NCI-H446 (cell line): ENCODE results near the gene ABTB1.

Experiments
- DNase-seq, 2 experiments: peaks; one replicate each; lab custom pipeline; 2025; lab: John Stamatoyannopoulos, UW

Gene ABTB1

DNA sequence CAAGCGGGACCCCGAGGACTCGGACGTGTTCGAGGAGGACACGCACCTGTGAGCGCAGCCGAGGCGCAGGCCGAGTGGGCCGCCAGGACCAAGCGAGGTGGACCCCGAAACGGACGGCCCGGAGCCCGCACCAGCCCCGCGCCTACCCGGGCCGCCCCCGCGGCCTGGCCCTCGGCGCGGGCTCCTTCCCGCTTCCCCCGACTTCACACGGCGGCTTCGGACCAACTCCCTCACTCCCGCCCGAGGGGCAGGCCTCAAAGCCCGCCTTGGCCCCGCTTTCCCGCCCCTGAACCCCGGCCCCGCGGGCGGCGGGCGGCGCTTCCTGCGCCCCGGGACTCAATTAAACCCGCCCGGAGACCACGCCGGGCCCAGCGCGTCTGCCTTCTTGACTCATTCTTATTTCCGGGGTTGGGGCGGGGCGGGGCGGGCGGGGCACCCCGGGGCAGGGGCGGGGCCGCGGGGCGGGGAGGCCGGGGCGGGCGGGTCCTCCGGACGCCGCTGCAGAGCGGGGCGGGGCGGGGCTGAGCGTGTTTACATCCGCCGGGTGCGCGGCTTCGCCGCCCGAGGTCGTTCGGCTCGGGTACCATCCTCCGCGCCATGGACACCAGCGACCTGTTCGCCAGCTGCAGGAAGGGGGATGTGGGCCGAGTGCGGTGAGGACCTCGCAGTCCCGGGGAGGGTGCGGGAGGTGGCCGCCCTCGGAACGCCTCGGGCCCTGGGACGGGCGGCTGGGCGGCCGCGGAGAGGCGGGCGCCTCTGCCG lies at the start of gene ABTB1:
ABTB1 (plus strand) TSS at position 524 of the 762 bp plus-strand sequence; CDS start at position 598, 74 bp downstream.
- DNase-seq: peak; percentile 43 to 83

DNA sequence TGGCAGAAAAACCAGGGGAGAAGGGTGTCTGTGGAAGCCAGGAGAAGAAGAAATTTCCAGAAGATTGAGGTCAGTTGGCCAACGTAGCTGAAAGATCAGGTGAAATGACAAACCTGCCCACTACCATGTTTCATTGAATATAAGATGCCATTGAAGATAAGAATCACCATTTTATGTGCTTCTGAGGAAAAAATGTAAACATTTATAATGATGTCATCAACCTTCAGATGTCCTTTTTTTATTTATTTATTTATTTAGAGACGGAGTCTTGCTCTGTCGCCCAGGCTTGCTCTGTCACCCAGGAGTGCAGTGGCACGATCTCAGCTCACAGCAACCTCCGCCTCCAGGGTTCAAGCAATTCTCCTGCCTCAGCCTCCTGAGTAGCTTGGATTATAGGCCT lies 48.7 kb upstream of the ABTB1 start:
- DNase-seq: no peak

DNA sequence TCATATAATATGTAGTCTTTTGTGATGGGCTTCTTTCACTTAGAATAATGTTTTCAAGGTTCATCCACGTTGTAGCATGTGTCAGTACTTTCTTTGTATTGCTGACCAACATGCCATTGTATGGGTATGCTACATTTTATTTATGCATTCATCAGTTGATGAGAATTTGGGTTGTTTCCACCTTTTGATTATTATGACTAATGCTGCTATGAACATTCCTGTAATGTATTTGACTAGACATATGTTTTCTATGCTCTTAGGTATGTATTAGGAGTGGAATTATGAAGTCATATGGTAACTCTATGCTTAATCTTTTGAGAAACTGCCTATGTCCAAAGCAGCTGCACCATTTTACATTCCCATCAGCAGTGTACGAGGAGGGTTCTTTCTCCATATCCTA lies 46.9 kb upstream of the ABTB1 start:
- DNase-seq: no peak

DNA sequence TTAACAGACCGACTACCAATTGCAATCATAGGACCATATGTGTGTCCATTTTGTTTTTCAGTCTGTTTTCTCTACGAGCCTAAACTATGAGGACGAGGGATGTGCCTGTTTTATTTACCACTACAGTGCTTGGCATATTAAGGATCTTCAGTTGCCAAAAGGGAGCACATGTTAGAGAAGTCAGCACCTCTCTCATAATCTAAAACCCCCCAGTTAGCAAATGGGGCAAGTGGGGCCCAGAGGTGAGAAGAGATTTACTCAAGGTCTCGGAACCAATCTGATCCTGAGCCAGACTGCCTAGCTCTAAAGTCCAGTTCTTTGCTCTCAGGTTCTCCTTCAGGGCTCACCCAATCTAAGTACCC lies 44.3 kb upstream of the ABTB1 start:
- no peak for DNase-seq

DNA sequence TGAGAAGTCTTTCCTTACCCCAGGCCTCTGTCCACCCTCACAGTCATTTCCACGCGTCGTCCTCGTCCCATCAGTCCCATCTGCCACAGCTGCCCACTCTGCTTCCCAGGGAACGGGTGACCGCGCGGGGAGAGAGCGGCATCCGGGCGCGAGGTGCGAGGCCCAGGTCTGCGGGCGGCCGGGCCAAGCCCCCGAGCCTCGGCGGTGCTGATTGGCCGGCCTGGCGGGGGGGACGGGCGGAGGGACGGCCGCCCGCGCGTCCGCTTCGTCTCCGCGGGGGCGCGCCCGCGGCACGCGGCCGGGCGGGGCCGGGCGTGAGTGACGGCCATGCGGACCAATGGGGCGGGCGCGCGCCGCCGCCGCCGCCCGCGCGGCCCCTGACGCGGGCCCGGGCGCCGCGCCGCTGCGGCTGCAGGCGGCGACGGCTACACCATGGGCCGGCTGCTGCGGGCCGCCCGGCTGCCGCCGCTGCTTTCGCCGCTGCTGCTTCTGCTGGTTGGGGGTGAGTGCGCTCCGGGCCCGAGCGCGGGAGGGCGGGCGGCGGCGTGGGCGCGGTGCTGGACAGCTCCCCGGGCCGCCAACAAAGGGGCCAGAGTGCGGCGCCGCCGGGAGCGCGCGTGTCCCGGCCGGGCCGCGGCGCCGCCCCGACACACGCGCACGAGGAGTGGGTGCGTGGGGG lies 43.8 kb upstream of the ABTB1 start, which contains the start of gene PODXL2:
PODXL2 (plus strand) TSS at position 398 of the 679 bp plus-strand sequence; CDS start at position 433, 35 bp downstream.
- peak in 1 of 2 experiments; percentile 86 for DNase-seq

DNA sequence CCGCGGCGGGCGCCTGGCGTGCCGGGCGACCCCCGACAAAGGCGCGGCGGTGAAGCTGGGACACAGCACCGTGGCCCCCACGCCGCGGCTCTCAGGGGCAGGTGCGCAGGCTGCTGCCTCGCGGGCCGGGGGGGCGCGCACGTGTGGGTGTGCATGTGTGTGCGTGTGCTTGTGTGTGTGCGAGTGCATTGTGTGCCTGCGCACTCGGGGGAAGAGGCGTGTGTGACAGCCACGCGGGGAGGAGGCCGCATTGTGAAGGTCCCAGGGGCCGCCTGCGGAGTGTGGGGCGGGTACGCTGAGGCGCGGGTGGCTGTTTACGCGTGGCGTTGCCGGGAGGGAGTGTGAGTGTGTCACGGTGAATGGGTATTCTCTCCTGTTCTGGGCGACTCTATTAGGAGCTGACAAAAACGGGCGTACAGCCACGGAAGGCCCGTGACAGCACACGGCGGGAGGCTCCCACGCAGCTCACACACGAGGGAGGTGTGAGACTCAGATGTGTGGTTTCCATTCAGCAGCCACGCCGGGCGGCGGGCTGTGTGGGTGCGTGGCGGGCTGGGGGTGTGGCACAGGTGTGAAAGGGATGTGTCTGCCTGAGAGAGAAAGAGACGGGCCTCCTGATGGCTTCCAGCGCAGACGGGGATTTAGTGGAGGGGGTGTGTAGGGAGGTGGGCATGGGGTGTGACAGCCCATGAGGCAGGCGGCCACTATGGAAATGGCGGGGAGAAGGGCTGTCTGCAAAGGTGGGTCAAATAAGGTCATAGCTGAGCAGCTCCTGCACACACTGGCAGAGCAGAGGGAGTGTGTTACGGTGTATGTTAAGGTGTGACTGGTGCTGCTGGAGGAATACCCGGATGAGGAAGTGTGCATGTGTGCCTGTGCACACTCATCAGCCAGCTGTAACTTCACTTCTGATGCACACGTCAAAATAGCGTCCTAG lies 43.0 kb upstream of the ABTB1 start:
- DNase-seq: peak in 1 of 2 experiments; percentile 52

DNA sequence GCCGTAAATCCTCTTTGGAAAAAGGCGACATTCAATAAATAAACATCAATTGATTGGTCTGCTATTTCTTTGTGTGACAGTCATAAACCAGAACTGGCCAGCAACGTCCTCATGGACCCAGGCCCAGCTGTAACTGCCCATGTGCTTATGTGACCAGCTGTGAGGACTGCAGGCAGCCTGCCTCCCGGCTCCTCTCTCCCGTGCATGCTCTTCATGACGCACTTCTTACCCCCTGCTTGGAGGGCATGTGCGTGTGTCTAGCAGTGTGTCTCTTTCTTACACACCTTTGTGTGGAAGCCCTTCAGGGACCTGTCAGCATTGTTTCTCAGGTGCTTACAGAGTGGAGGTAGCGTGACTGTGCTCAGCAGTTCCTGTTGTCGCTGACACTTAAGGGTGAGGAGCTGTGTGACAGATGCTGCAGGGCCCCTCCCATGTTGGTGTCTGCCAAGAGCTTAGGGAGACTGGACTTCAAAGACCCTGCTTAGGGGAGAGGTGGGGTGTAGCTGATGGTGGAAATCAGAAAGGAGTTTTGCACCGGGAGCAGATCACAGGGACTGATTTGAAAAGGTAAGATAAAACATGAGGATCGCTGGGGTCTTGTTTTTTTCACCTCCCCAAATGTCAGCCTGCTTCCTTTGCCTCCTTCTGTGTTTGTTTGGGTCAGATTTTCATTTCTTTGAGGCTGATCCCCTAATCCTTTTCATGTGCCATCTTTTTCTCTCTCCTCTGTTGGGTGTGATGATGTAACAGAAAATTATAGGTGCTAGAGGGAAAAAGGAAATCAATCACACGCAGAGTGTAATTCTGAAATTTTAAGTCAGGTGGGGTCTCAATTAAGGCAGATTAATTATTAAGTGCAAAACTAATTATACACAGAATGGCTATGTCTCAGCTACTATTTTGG lies 41.7 kb upstream of the ABTB1 start:
- DNase-seq: peak in 1 of 2 experiments; percentile 25

DNA sequence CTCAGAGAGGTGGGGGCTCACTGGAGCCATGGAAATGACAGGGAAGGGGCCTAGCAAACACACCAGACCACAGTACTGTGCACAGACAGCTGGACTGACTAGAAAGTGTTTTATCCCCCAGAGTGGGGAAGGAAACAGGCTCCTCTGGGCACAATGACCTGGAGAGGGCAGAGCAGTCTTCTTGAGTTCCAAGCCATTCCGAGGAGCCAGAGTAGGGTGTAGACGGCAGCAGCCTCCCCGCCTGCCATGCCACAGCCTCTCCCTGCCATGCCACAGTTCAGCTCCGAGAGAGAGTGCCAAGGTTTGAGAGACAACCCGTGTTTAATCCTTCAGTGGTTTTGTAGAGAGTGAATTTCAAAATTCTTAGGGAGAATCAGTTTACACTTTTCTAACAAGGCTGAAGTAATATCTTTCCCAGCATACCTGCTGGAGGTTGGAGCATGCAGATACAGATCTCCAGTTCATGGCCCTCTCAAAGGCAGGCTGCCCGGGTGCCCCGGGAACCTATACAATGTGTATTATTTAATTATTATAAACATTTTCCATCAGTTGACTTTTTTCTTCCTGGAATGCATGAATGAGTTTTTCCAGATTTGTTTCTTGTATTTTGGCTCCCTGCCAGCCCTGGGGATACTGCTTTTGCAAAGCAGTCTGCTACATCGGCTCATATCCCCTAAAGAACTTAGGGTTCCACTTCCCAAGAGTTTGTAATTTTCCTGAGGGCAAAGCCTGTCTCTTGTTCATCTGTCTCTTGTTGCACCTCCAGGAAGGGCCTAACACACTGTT lies 40.5 kb upstream of the ABTB1 start:
- DNase-seq: peak in 1 of 2 experiments; percentile 41

DNA sequence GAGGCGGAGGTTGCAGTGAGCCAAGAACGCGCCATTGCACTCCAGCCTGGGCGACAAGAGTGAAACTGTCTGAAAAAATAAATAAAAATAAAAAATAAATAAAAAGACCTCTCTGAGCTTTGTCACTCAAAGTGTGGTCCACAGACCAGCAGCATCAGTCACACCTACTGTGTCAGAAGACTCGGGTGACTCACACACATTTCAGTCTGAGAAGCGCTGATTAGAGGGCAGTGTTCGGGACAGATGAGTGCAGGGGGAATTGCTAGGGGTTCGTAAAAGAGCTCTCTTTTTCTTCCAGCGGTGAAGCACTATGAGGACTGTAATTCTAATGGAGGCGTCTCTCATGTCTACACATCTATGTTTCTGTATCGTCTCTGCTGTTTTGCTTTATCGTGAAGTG lies 38.1 kb upstream of the ABTB1 start:
- DNase-seq: no peak

DNA sequence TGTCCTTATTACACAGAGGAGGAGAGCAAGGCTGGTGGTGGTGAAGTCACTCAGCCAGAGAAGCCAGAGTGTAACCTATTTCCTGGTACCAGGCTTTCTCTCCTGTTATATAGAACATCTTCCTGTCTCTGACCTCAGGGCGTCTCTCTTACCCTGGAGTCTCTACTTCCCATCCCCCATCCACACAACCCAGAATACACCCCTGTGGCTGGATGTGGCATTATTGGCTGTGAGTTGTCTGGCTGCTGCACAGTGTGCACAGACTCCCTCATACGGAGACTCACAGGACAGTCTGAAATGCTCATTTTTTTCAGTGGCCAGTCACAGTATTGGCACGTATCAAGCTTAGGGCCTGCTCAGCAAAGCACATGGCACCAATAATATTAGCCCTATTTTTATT lies 35.2 kb upstream of the ABTB1 start:
- no peak for DNase-seq

DNA sequence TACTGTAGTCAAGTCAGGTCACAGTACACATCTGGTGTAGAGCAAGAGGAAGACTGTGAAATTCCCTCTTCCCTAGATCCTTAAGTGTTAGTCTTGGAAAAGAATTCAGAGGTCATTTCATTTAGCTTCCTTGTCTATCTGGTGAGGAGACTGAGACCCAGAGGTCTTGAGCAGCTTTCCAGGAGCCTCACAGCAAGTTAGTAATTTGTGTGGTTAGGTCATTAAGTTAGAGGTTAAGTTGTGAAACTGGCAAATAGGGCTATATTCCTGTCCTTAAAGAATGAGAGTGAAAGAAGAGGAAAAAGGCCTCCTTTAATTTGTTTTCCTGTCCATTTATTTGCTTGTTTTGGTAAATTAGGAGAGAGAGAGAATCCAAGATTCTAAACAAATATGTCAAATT lies 34.8 kb upstream of the ABTB1 start:
- no peak for DNase-seq

DNA sequence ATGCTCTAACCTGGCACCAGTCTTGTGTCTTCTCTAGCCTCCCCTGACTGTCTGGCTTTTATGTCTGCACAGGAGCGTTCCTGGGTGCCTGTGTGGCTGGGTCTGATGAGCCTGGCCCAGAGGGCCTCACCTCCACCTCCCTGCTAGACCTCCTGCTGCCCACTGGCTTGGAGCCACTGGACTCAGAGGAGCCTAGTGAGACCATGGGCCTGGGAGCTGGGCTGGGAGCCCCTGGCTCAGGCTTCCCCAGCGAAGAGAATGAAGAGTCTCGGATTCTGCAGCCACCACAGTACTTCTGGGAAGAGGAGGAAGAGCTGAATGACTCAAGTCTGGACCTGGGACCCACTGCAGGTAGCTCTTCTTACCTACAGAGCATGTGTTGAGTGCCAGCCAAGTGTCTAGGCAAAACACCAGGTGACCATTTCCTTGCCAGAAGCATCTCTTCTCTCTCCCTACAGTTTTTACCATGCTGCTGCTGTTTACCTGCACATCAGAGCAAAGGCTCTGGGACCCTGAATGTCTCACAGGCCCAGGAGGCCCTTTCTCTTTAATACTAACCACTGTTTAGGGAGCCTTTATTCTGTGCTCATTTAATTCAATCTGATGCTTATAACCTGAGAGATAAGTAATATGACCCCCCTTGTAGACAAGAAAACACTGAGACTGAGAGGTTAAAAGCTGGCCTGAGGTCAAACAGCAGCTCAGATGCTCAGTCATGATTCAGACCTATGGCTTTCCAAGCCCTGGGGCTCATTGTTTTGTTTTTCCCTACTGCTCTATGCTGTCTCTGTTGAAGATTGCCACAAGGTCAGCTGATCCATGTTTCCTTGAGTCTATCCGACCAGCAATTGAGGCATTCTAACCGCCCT lies 33.3 kb upstream of the ABTB1 start:
- no peak for DNase-seq

DNA sequence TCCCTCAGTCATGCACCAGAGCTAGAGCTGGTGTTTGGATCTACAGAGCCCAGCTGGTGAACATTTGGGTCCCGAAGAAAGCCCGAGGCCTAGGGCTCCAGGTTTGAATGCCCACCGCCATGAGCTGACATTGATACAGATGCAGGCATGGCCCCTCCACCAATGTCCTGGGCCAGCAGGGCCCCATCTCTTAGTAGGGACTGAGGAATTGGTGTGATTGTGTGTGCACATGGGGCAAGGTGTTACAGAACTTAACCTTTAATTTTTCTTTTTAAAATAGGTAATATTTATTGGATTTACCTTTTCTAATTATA lies 32.8 kb upstream of the ABTB1 start:
- DNase-seq: no peak

DNA sequence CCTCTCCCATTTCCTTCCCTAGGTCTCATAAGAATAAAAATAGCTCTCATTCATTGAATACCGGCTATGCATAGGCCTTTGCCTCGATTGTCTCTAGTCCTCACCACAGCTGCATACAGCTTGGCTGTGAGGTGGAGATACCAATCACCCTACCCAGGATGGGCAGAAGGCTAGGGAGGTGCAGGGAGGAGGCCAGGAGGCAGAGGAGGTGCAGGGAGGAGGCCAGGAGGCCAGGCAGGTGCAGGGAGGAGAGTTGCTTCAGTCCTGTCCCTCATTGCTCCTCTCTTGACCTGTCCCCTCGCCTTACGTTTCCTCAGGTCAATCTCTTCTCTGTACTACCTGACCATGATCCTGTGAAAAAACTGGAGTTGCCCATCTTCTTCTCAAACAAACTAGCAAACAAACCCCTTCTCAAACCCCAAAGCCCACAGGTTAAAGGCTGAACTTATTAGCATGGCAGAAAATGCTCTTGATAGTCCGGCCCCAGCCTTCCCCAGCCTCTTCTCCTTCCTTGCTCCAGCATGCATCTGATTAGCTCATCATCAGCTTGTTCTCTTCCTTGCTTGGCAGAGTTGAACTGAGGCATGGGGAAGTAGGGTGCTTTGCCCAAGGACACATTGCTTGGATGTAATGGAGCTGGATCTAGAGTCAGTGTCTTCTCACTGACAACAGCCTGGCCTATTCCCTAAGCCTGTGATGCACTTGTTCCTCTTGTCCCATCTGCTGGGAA lies 27.9 kb upstream of the ABTB1 start:
- DNase-seq: no peak

DNA sequence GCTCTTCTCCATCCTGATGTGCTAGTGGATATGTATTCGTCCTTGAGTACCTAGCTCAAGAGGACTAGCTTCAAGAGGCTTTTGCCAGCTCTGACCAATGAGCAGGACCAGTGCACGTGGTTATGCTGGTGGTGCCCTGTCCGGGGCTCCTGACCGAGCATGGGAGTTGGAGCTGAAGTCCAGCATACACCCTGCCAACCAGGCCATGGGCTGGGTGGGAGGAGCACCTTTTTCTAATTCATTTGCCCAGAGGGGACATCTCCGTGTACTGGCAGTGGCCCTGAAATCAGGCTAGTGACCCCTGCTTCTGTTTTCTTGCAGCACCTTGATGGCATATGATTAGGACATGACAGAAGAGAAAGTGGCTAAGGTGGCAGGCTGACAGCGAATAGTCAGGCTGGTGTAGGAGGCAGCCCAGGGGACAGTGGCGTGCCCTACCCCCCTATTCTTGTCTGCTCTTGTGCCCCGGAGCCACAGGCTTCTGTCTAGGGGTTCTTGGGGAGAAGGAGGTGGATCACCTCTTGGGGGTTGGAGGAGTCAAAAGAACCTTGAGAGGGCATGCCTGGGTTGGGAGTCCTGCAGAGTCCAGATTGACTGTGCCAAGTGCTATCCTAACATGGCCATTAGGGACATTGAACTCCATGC lies 27.3 kb upstream of the ABTB1 start:
- no peak for DNase-seq

DNA sequence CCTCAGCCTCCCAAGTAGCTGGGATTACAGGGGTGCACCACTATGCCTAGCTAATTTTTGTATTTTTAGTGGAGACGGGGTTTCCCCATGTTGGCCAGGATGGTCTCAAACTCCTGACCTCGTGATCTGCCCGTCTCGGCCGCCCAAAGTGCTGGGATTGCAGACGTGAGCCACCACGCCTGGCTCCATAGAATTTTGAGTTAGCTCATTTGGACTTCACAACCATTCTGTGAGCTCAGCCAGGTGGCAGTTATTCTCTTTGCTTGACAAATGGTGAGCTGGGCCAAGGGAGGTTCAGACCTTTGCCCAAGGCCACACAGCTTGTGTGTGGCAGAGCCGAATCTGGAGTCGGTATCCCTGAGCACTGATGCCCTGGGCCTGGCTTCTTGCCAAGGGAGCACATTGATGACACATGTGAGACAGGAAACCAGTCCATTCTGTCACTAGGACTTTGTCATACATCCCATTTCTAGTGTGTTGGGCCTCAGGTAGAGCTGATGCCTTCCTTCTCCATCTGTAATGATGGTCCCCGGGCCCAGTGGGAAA lies 26.2 kb upstream of the ABTB1 start:
- DNase-seq: no peak

DNA sequence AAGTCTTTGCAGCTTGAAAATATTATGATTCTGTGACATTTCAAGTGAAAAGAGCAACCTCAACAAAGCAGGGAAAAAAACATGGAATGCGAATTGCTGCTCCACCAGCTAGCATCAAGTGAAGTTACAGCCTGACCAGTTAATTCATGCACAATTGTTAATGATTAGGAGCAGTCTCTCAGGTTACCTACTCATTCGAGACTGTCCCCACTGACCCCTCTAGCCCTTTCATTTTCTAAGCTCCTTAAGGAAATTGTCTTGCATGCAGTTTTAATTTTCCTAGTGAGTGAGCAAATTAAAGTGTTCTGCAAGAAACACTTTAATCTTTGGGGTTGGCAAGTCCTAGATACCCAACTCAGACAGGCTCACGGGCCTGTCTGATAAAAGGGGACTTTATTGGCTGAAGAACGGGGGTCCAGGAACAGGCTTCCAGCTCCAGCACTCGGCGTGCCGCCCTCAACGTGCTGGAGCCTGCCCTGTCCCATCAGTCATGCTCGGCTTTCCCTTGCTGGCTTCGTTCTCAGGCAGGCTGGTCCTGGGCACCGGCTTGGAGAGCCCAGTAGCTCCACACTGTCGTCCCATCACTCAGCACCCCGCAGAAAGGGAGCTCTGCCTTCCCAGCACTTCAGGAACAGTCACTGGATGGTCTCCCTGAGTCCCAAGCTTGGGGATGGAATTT lies 25.4 kb upstream of the ABTB1 start:
- no peak for DNase-seq

DNA sequence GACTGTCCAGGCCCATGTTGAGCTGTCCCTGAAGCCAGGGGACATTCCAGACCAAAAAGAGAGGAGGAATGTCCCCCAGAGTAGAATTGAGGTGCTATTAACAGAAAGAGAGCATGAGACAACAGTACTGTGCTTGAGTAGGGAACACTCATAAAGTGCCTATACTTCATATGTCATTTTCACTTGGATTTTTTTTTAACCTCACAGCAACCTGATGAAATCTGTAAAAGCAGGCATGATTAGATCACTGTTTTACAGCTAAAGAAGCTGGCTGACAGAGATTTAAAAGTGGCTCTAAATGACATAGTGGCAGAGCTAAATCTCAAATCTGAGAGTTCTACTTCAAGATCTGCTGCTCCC lies 24.9 kb upstream of the ABTB1 start:
- no peak for DNase-seq
